Psoas muscle (tissue), 8 donors: ENCODE results near the gene BRCA2. TPM values are rescaled to one million over a fixed set of nuclear protein-coding genes. Genes with fewer than 3 reads are reported as not detected.

Experiments
- ATAC-seq, 4 donors: fragments of 200-7000 bp; cut with Tn5 transposase; one replicate each; pipeline ENCODE4 v1.9.1; 2020; ENCODE audit warnings: moderate library complexity in 3 of 4, mild to moderate bottlenecking in 2 of 4
- DNase-seq, 2 donors: peaks; one replicate each; pipeline ENCODE4 v3.0.0-alpha.2; 2020
- H3K27ac ChIP-seq: fragments of 200-600 bp; one replicate; pipeline ENCODE4 v1.8.0; 2022
- H3K27me3 ChIP-seq, 3 donors: fragments of 200-600 bp in 1 of 3; one replicate each; pipeline versions ENCODE4 v1.6.1 to v1.8.0; 2013 to 2022; ENCODE audit warnings: low read length in 2 of 3, mild to moderate bottlenecking in 2 of 3, moderate library complexity in 1 of 3; ENCODE audit not compliant: insufficient read depth in 3 of 3
- H3K36me3 ChIP-seq, 2 donors: fragments of 200-600 bp in 1 of 2; one replicate each; pipeline versions ENCODE4 v1.6.1 to v1.8.0; 2013 to 2022; ENCODE audit warnings: low read depth in 1 of 2, mild to moderate bottlenecking in 1 of 2, moderate library complexity in 1 of 2; ENCODE audit not compliant: insufficient read depth in 1 of 2
- H3K4me1 ChIP-seq: fragments of 200-600 bp; one replicate; pipeline ENCODE4 v1.8.0; 2022
- H3K4me3 ChIP-seq: fragments of 200-600 bp; one replicate; pipeline ENCODE4 v1.8.0; 2022; ENCODE audit warnings: mild to moderate bottlenecking
- H3K9me3 ChIP-seq: fragments of 200-600 bp; one replicate; pipeline ENCODE4 v1.8.0; 2022
- WGBS, 3 donors: extraction: QIAGEN DNeasy Blood & Tissue Kit; methylation state at CpG; one replicate each; pipeline versions ENCODE4 v1.1.6 to v1.1.7; 2013; 5-methylcytosine and 5-hydroxymethylcytosine counted together
- intact Hi-C, 2 donors: fragments of 100-400 bp; cut with DNase I; formaldehyde crosslinking; loops; one replicate each; pipeline versions ENCODE4 v1.11.0 to v1.14.2; 2022
- polyA plus RNA-seq, 3 donors: library from polyadenylated mRNA; stranded (reverse); fragments of 200-250 nt; gene quantifications; one replicate each; pipeline ENCODE4 v1.2.3, GENCODE V29; 2013
- total RNA-seq, 4 donors: library from RNA; stranded (reverse); fragmentation: NEBNext Ultra II Directional in 2 of 4; extraction: Animal tissue kit (Norgen Biotek cat#: 25700) in 2 of 4; gene quantifications; one replicate each; pipeline versions ENCODE4 v1.2.1 to v1.2.4, GENCODE V29; 2021 to 2023
- TF ChIP-seq, protein P1 (sequence below): fragments of 200-600 bp; IDR thresholded peaks from one replicate; pipeline ENCODE4 v1.8.0; 2022; ENCODE audit warnings: antibody characterized with exemption
- donor health status: healthy with polysubstance abuse.
- donor health status: DM: no; HTN: no; CAD: no; lungs with moderate emphysema.
- donor health status: Bipolar disorder and iron deficiency.
- donor health status: healthy.
- donor health status: DM: yes; HTN: yes; CAD: no.
- donor health status: DM: no; HTN: no; CAD: no.
- donor health status: DM: no; HTN: no; CAD: no.
- donor health status: DM: yes; HTN: yes; CAD: no.

BRCA2 gene
- total and polyA plus RNA-seq, 7 donors: 0.01 to 0.34 (median 0.11) TPM

DNA sequence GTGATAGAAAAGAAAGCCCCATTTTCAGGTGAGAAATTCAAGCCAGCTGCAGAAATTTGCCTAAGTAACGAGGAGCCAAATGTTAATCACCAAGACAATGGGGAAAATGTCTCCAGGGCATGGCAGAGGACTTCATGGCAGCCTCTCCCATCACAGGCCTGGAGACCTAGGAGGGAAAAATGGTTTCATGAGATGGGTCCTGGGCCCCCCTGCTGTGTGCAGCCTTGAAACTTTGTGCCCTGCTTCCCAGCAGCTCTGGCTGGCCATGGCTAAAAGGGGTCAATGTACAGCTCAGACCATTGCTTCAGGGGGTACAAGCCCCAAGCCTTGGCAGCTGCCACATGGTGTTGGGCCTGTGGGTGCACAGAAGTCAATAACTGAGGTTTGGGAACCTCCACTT is 102.7 kb downstream of the BRCA2 start:
- intact Hi-C loops: no loop called here
- no peak for ATAC-seq
- no peak overlapping the region for H3K27ac ChIP-seq
- H3K36me3 ChIP-seq: no peaks in the 10 kb centered on the region
- TF ChIP-seq, protein P1, sequence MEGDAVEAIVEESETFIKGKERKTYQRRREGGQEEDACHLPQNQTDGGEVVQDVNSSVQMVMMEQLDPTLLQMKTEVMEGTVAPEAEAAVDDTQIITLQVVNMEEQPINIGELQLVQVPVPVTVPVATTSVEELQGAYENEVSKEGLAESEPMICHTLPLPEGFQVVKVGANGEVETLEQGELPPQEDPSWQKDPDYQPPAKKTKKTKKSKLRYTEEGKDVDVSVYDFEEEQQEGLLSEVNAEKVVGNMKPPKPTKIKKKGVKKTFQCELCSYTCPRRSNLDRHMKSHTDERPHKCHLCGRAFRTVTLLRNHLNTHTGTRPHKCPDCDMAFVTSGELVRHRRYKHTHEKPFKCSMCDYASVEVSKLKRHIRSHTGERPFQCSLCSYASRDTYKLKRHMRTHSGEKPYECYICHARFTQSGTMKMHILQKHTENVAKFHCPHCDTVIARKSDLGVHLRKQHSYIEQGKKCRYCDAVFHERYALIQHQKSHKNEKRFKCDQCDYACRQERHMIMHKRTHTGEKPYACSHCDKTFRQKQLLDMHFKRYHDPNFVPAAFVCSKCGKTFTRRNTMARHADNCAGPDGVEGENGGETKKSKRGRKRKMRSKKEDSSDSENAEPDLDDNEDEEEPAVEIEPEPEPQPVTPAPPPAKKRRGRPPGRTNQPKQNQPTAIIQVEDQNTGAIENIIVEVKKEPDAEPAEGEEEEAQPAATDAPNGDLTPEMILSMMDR: no peak
- no peaks in the 10 kb centered on the region for H3K4me1 ChIP-seq
- WGBS, 3 donors: 91 to 95% (median 92%) methylated on average over 1 of the region's 1 CpG
- no peaks in the 10 kb centered on the region for H3K9me3 ChIP-seq
- no peak for DNase-seq
- H3K4me3 ChIP-seq: no peak overlapping the region
- peaks cover 0 to 1% (median 0%) of the 10 kb centered on the region in 3 donors for H3K27me3 ChIP-seq

GRCh38 chr13:32419862-32420261 is 104.6 kb downstream of the BRCA2 start:
- H3K9me3 ChIP-seq: no peaks in the 10 kb centered on the region

GRCh38 chr13:32423592-32423991 is 108.3 kb downstream of the BRCA2 start:
- DNase-seq: no peak
- ATAC-seq: no peak
- no peak overlapping the region for H3K27ac ChIP-seq
- no peak overlapping the region for H3K4me3 ChIP-seq
- 89 to 95% (median 89%) methylated on average over 3 of the region's 3 CpGs for WGBS, 3 donors
- TF ChIP-seq, protein P1: no peak
- H3K36me3 ChIP-seq: no peaks in the 10 kb centered on the region
- peaks cover 7% of the 10 kb centered on the region for H3K4me1 ChIP-seq
- peaks cover 0 to 1% (median 0%) of the 10 kb centered on the region in 3 donors for H3K27me3 ChIP-seq
- intact Hi-C loops: loop anchor here in 1 of 2 donors (10.0 kb wide), 1 partner anchor 111 kb away; the partner anchor contains the start of gene N4BP2L2
- no peaks in the 10 kb centered on the region for H3K9me3 ChIP-seq

More at GRCh38 chr13:32419862-32420261, 104.6 kb downstream of the BRCA2 start:
- H3K4me3 ChIP-seq: no peak overlapping the region
- WGBS, 3 donors: 69 to 90% (median 83%) methylated on average over 2 of the region's 2 CpGs
- TF ChIP-seq, protein P1: no peak
- no peaks in the 10 kb centered on the region for H3K36me3 ChIP-seq
- peaks cover 0 to 1% (median 0%) of the 10 kb centered on the region in 3 donors for H3K27me3 ChIP-seq
- intact Hi-C loops: loop anchor here in 1 of 2 donors (10.0 kb wide), 1 partner anchor 115 kb away; the partner anchor contains the start of gene N4BP2L2
- DNase-seq: no peak
- ATAC-seq: peak in 3 of 4 donors; percentile 11 to 29 (median 23)
- no peaks in the 10 kb centered on the region for H3K4me1 ChIP-seq
- no peak overlapping the region for H3K27ac ChIP-seq

DNA sequence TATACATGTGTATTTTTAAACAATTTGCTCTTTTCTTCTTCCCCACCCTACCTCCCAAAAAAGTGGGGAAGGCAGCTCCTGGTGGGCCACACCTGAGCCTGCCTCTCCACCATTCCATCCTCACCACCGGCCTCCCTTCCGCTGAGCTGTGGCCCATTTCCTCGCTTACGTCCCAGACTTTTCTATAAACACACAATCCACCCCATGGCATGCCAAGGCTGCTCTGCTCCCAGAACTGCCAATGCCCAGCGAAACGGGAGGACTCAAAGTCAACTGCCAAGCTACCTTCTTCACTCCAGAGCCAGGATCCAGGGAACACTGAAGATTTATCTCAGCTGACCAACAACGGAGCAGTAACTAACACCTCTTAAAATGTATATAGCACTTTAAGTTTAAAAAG is 109.8 kb downstream of the BRCA2 start:
- 53 to 73% (median 70%) methylated on average over 7 of the region's 7 CpGs for WGBS, 3 donors
- Histone ChIP-seq H3K27ac (no peak overlapping the region), H3K4me3 (no peak overlapping the region), H3K9me3 (no peaks in the 10 kb centered on the region), H3K36me3 (peaks cover 0 to 13% of the 10 kb centered on the region in 2 donors), H3K27me3 (peaks cover 0 to 1% (median 0%) of the 10 kb centered on the region in 3 donors), H3K4me1 (peaks cover 11% of the 10 kb centered on the region)
- intact Hi-C loops: loop anchor here (5.0 to 10.0 kb wide), 2 partner anchors 110 to 112 kb away; partner anchors contain the start of gene N4BP2L2 (in 2 of the 2)
- DNase-seq (no peak), ATAC-seq (no peak)
- TF ChIP-seq, protein P1: no peak
